Uterus (tissue), 4 donors: ENCODE data around the gene NYNRIN. TPM values are rescaled to one million over a fixed set of nuclear protein-coding genes. Genes with fewer than 3 reads are reported as not detected.

ENCODE experiments used
- DNase-seq, 2 donors: peaks; one replicate each; pipeline ENCODE4 v3.0.0-alpha.2; 2019 to 2020
- H3K27ac ChIP-seq, 2 donors: fragments of 200-600 bp; sonication (generic); 1 replicate in 1 of 2; 2 replicates in 1 of 2; pipeline ENCODE4 v1.5.1; 2016 to 2018
- H3K27me3 ChIP-seq, 2 donors: fragments of 200-600 bp; sonication (generic); one replicate each; pipeline ENCODE4 v1.5.1; 2018 to 2019; ENCODE audit warnings: control low read depth in 1 of 2
- H3K36me3 ChIP-seq, 2 donors: fragments of 200-600 bp; sonication (generic); one replicate each; pipeline ENCODE4 v1.5.1; 2019; ENCODE audit warnings: control low read depth in 1 of 2
- H3K4me1 ChIP-seq, 2 donors: fragments of 200-600 bp; sonication (generic); one replicate each; pipeline ENCODE4 v1.5.1; 2018 to 2019; ENCODE audit warnings: control low read depth in 1 of 2
- H3K4me3 ChIP-seq, 2 donors: fragments of 200-600 bp; sonication (generic); 1 replicate in 1 of 2; 2 replicates in 1 of 2; pipeline ENCODE4 v1.5.1; 2018 to 2019; ENCODE audit warnings: mild to moderate bottlenecking in 1 of 2
- H3K9me3 ChIP-seq, 2 donors: fragments of 200-600 bp; sonication (generic); one replicate each; pipeline ENCODE4 v1.5.1; 2019; ENCODE audit warnings: control low read depth in 1 of 2
- CTCF ChIP-seq, 4 experiments: fragments of 200-600 bp in 2 of 4; fragments of 450-650 bp in 2 of 4; sonication (generic) in 2 of 4; IDR thresholded peaks; one replicate each; pipeline ENCODE4 v1.5.1; 2016 to 2019; ENCODE audit warnings: antibody characterized with exemption in 4 of 4, mild to moderate bottlenecking in 2 of 4, moderate library complexity in 1 of 4
- POLR2A ChIP-seq, 2 donors: fragments of 450-650 bp; IDR thresholded peaks; one replicate each; pipeline ENCODE4 v1.6.1; 2016; ENCODE audit warnings: antibody characterized with exemption in 2 of 2, mild to moderate bottlenecking in 1 of 2, moderate library complexity in 1 of 2
- intact Hi-C: fragments of 100-400 bp; cut with DNase I; formaldehyde crosslinking; loops from one replicate; pipeline ENCODE4 v1.15.1; 2023; ENCODE audit warnings: low total_unique reads
- total RNA-seq, 4 donors: library from RNA; depleted of rRNA in 3 of 4; stranded (reverse); fragments of >200 nt in 3 of 4; gene quantifications; one replicate each; pipeline versions ENCODE4 v1.1.0 to v1.2.4, GENCODE V29; 2014 to 2023
- donor health status: DM: yes; HTN: yes; CAD: no.

The NYNRIN gene
- total RNA-seq, 4 donors from 2014 or later, result 4.9 to 51.1 (median 27.3) TPM

- no peaks in the 10 kb centered on the region for H3K27me3 ChIP-seq
- H3K4me3 ChIP-seq, result peak overlapping the region; percentile 62 to 82
- H3K9me3 ChIP-seq, result no peaks in the 10 kb centered on the region
- peaks cover 0 to 11% of the 10 kb centered on the region in 2 donors for H3K4me1 ChIP-seq
- H3K27ac ChIP-seq, result peak overlapping the region; percentile 85 to 95
- no peaks in the 10 kb centered on the region for H3K36me3 ChIP-seq
- DNase-seq, result peak; percentile 18 to 47
- TF ChIP-seq POLR2A (IDR thresholded peaks at IDR 0.05), result no peak
- no peak for TF ChIP-seq CTCF (IDR thresholded peaks at IDR 0.05)
- intact Hi-C loops, result loop anchor here (5.0 to 10.0 kb wide), 3 partner anchors 64 to 196 kb away; partner anchors contain the start of genes ADCY4, GMPR2, NEDD8 and NFATC4
Measured at GRCh38 chr14:24430682-24431568, 32.1 kb downstream of the NYNRIN start.

- no peaks in the 10 kb centered on the region for H3K27me3 ChIP-seq
- intact Hi-C loops, result loop anchor here (5.0 to 10.0 kb wide), 3 partner anchors 64 to 197 kb away; partner anchors contain the start of genes ADCY4, GMPR2, NEDD8 and NFATC4
- peak overlapping the region; percentile 85 to 95 for H3K27ac ChIP-seq
- DNase-seq, result peak; percentile 88 to 91
- no peaks in the 10 kb centered on the region for H3K36me3 ChIP-seq
- peaks cover 0 to 11% of the 10 kb centered on the region in 2 donors for H3K4me1 ChIP-seq
- H3K4me3 ChIP-seq, result no peak overlapping the region
- H3K9me3 ChIP-seq, result no peaks in the 10 kb centered on the region
- TF ChIP-seq POLR2A (IDR thresholded peaks at IDR 0.05) (no peak), CTCF (IDR thresholded peaks at IDR 0.05) (peak; percentile 84 to 92 (median 90))
Measured at GRCh38 chr14:24431569-24432258, 32.9 kb downstream of the NYNRIN start.

- Histone ChIP-seq H3K27ac (peak overlapping the region; percentile 10 to 95), H3K4me3 (no peak overlapping the region), H3K9me3 (no peaks in the 10 kb centered on the region), H3K27me3 (no peaks in the 10 kb centered on the region), H3K4me1 (peaks cover 0 to 11% of the 10 kb centered on the region in 2 donors), H3K36me3 (no peaks in the 10 kb centered on the region)
- intact Hi-C loops, result loop anchor here (5.0 to 10.0 kb wide), 3 partner anchors 65 to 198 kb away; partner anchors contain the start of genes ADCY4, GMPR2, NEDD8 and NFATC4
- peak in 1 of 2 donors; percentile 30 for DNase-seq
- TF ChIP-seq POLR2A (IDR thresholded peaks at IDR 0.05) (no peak), CTCF (IDR thresholded peaks at IDR 0.05) (no peak)
Measured at GRCh38 chr14:24432259-24433131, 33.7 kb downstream of the NYNRIN start.

GRCh38 chr14:24434036-24434435 lies 35.2 kb downstream of the NYNRIN start:
- no peaks in the 10 kb centered on the region for H3K27me3 ChIP-seq
- H3K4me3 ChIP-seq, result no peak overlapping the region
- DNase-seq, result no peak
- H3K36me3 ChIP-seq, result no peaks in the 10 kb centered on the region
- intact Hi-C loops, result loop anchor here (5.0 to 10.0 kb wide), 3 partner anchors 67 to 199 kb away; partner anchors contain the start of genes ADCY4, GMPR2, NEDD8 and NFATC4
- peaks cover 0 to 11% of the 10 kb centered on the region in 2 donors for H3K4me1 ChIP-seq
- no peak overlapping the region for H3K27ac ChIP-seq
- H3K9me3 ChIP-seq, result no peaks in the 10 kb centered on the region
- no peak for TF ChIP-seq POLR2A (IDR thresholded peaks at IDR 0.05)
- TF ChIP-seq CTCF (IDR thresholded peaks at IDR 0.05), result no peak
